GM18868 (cell line): ENCODE measurements around the gene CIITA.
A peak's percentile ranks its signal among the peaks of the same experiment; 100 is the strongest.
"Not testable (repeated sequence)": the region's sequence is repeated elsewhere in the genome, so short reads cannot be mapped to it uniquely, and the experiment has no call there.

ENCODE experiments used
- ATAC-seq: cut with Tn5 transposase; IDR thresholded peaks from one replicate; pipeline ENCODE4 v1.9.1; 2021; ENCODE audit warnings: mild to moderate bottlenecking, moderate library complexity; ENCODE audit not compliant: unreplicated experiment

The CIITA gene

DNA sequence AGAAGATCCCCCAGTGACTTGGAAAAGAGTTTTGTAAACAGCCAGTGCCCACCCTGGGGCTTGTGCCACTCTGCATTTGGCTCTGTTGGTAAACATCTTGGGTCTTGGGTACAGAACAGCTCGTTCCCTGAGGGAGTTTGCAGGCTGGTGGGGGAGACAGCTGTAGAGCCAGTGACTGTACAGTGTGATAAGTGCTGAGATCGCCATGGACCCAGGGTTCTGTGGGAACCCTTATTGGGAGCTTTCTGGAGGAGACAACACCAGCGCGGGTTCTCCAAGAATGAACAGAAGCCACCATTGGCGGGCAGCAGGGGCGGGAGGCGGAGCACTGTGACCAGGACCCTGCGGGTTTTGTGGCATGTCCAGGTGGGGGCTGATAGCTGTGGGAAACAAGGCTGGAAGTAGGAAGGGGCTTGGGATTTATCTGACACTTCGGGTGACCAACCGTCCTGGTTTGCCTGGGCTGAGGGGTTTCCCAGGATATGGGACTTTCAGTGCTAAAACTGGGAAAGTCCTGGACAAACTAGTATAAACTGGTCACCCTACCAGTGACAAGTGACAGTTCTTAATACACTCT is 70.3 kb downstream of the CIITA start:
- ATAC-seq, result no peak

GRCh38 chr16:10949424-10949970 is 72.5 kb downstream of the CIITA start:
- ATAC-seq, result peak; percentile 84

DNA sequence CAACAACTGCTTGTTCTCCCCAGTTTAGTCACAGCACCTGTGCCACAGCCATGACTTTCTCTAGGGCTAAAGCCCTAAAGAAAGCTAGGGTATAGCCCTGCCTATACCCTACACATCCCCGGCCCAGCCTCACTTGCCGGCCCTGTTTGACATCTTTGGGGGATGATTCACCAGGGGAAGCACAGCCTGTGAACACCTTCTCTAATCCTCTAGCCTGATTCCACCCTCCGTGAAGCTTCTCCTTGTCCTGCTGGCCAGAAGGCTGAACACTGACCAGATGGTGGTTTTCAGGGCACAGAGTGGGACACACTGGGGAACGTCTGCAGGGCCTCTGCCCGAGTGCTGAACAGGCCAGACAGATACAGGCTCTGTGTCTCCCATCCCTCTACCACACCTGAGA is 73.4 kb downstream of the CIITA start:
- no peak for ATAC-seq

DNA sequence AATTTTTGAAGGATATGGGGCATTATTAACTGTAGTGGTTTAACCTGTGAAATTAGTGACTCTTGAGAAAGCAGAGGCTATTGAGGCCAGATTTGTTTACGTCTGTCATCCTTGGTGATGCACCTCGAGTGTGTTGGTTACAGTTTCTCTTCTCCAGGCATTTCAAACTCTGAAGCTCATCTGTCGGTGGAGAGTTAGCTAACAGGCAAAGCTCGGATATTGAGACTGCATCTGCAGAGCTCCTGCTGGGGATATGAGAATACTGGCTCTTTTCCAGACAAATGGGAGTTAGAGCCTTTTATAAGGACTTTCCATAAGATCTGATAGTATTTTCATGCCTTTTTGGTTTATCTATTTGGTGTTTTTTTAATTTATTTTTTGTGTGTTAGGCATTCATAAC is 74.0 kb downstream of the CIITA start:
- ATAC-seq, result no peak

GRCh38 chr16:10954903-10955302 is 77.9 kb downstream of the CIITA start:
- no peak for ATAC-seq

DNA sequence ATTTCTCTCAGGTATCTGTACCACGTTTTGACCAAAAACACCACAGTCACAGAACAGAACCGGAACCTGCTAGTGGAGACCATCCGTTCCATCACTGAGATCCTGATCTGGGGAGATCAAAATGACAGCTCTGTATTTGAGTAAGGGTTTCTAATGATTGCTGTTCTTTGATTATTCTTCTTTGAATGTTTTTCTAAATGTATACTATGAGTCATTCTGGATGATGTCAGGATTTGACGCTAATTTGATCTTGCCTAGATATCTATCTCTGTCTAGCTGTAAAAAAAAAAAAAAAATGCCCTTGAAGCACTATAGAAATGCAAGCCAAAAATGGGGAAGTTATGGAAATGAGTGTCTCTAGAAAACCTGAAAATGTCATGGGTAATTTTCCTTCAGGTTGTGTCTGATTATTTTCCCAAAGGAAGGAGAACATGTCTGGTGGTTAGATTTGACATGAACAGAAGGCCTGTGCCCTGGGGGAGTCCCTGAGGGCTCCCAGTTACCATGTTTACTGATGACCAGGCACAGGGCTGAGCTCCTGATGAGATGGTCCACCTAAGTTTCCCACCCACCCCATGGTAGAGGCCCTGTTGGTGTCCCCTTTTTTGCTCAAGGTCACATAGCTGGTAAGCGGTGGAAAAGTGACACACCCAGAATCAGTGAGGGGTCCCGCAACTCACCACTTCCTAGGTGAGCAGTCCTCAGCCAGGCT is 80.9 kb downstream of the CIITA start:
- ATAC-seq, result peak; percentile 54

DNA sequence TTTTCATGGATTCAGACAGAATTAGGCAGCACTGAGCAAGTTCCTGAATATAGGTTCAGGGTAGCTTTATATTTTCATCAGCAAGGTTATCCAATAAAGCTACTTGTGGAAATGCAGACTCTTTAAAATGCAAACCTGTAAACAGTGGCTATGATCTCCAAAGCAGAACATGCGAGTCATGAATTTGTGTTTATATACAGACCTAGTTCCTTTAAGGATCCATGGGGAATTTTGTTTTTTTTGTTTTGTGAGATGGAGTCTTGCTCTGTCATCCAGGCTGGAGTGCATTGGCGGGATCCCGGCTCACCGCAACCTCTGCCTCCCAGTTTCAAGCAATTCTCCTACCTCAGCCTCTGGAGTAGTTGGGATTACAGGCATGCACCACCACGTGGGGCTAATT is 82.2 kb downstream of the CIITA start:
- no peak for ATAC-seq

GRCh38 chr16:10961231-10961630 is 84.2 kb downstream of the CIITA start:
- ATAC-seq, result no peak

- ATAC-seq, result peak; percentile 30
Observed at GRCh38 chr16:10964039-10964890, 87.3 kb downstream of the CIITA start.

- ATAC-seq, result peak; percentile 65
Observed at GRCh38 chr16:10964891-10965326, 87.9 kb downstream of the CIITA start.

GRCh38 chr16:10965440-10966061 is 88.5 kb downstream of the CIITA start:
- ATAC-seq, result peak; percentile 62

- no peak for ATAC-seq
Observed at GRCh38 chr16:10966129-10966528, 89.1 kb downstream of the CIITA start.

DNA sequence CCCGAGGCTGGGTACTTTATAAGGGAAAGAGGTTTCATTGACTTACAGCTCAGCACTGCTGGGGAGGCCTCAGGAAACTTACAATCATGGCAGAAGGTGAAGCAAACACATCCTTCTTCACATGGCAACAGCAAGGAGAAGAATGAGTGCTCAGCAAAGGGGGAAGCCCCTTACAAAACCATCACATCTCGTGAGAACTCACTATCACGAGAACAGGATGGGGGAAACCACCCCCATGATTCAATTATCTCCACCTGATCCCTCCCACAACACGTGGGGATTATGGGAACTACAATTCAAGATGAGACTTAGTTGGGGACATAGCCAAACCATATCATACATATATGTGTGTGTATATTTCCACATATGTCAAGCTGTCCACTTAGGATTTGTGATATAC is 89.6 kb downstream of the CIITA start:
- ATAC-seq, result not testable (repeated sequence)

DNA sequence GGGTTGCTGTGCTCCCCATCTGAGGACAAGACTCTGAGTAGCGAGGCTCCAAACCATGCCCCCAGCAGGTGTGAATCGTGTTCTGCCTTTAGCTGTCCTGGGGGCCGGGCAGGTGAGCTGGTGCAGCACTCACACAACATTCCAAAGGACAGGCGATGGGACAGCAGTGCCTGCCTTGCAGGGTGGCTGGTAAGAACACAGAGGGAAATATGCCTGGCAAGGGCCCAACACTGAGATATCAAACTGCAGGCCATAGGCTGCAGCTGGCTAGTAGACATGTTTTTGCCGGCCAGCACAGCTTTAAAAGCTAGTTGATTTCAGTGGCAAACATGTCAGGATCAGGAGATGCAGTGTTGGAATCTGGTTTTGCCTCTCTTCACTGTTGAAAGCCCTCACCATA is 91.0 kb downstream of the CIITA start:
- ATAC-seq, result no peak

- ATAC-seq, result no peak
Observed at GRCh38 chr16:10968498-10968897, 91.5 kb downstream of the CIITA start.

GRCh38 chr16:10969615-10970014 is 92.6 kb downstream of the CIITA start:
- no peak for ATAC-seq

DNA sequence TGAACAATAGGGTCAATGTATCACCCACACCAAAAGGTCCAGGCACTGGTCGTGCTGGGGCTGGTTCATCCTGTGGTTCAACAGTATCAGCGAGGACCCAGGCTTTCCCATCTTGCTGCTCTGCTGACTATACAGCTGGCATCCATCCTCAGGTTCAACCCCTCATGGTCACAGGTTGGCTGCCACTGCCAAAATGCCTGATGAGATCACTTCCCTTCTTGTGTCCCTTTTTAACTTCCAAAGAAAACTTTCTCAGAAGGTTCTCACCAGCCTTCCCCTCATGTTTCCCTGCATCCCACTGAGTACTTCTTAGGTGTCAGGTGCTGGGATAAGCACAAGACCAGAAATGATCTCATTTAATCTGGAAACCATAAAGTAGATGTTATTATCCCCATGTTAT is 93.1 kb downstream of the CIITA start:
- ATAC-seq, result no peak

DNA sequence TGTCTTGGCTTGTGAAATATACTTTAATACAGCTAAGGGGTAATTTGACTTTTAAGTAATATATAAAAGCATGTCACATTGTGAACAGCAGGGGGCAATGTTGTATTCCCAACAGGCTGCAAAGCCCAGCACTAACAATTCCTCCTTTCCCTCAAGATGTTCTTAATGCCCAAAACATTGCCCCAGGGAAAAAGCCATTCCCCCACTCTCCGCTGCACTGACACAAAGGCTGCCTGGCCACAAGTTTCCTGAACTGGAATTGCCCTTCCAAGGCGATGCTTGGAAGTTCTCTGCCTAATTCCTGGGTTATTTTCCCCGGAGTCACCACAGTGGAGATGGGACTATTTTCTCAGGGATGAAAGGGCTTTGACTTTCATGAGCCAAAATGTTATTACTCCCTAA is 94.6 kb downstream of the CIITA start:
- no peak for ATAC-seq

GRCh38 chr16:10972108-10972818 is 95.3 kb downstream of the CIITA start:
- no peak for ATAC-seq

- no peak for ATAC-seq
Observed at GRCh38 chr16:10972819-10973464, 95.9 kb downstream of the CIITA start.
